ENCODE results near the gene PHOX2A.

Gene PHOX2A

DNA sequence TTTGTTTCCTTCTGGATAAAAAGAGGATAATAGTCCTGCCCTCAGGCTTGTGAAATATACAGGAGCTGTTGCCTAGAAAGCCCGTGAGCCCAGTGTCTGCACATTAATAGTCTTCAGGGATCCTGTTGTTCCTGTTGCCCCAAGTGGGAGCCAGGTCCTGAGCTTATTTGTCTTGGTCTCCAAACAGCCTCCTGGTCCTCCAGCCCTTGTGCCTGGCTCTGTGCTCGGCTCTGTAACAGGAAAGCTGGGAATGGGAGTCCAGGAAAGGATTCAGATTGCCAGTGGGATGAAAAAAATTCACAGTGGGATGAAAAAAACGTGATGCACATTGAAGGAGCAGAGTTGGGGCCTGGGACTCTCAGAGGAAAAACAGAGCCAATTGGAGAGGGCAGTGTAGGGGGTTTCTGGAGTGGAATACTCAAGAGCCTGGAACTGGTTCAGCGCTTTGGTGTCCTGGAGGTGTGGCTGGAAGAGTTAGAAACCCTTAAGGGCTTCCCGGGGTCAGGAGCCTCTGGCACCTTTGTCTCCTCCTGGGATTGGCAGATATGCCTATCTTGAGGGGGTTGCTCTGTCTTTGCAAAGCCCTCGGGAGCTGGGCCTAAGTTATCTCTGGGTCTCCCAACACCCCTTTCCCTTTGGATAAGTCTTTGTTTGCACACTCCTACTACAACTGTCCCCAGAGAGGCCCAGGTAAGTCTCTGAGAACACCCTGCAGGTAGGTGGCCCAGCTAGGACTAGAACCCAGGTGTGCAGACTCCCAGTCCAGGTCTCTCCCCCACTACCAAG is 21.7 kb downstream of the PHOX2A start:
- Histone ChIP-seq H3F3A (ENCODE audit: control insufficient read depth, insufficient read depth) (no peaks in the 10 kb centered on the region), H3K4me2 (ENCODE audit: low read length) (peak overlapping the region; percentile 98), H4K20me1 (ENCODE audit: control insufficient read depth, insufficient read depth, low read depth, low read length) (no peaks in the 10 kb centered on the region), H3K27ac (ENCODE audit: low read depth, low read length) (peak overlapping the region; percentile 87), H3K27me3 (ENCODE audit: control insufficient read depth, low read length) (no peaks in the 10 kb centered on the region), H3K36me3 (ENCODE audit: control insufficient read depth, low read length) (peaks cover 21% of the 10 kb centered on the region), H3K79me2 (ENCODE audit: control insufficient read depth, low read length) (peaks cover 49% of the 10 kb centered on the region), H3K4me1 (ENCODE audit: control insufficient read depth, low read length) (peaks cover 49% of the 10 kb centered on the region), H3K4me3 (ENCODE audit: low read length) (peak overlapping the region; percentile 96), H3K9me3 (ENCODE audit: control insufficient read depth, insufficient read depth, low read length) (no peaks in the 10 kb centered on the region), H3K9me2 (replicated peaks; ENCODE audit: control insufficient read depth, low read length) (no peaks in the 10 kb centered on the region)
- TF ChIP-seq, protein P1, sequence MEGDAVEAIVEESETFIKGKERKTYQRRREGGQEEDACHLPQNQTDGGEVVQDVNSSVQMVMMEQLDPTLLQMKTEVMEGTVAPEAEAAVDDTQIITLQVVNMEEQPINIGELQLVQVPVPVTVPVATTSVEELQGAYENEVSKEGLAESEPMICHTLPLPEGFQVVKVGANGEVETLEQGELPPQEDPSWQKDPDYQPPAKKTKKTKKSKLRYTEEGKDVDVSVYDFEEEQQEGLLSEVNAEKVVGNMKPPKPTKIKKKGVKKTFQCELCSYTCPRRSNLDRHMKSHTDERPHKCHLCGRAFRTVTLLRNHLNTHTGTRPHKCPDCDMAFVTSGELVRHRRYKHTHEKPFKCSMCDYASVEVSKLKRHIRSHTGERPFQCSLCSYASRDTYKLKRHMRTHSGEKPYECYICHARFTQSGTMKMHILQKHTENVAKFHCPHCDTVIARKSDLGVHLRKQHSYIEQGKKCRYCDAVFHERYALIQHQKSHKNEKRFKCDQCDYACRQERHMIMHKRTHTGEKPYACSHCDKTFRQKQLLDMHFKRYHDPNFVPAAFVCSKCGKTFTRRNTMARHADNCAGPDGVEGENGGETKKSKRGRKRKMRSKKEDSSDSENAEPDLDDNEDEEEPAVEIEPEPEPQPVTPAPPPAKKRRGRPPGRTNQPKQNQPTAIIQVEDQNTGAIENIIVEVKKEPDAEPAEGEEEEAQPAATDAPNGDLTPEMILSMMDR (IDR thresholded peaks at IDR 0.05; ENCODE audit: low read depth, low read length, poor library complexity, severe bottlenecking): no peak

DNA sequence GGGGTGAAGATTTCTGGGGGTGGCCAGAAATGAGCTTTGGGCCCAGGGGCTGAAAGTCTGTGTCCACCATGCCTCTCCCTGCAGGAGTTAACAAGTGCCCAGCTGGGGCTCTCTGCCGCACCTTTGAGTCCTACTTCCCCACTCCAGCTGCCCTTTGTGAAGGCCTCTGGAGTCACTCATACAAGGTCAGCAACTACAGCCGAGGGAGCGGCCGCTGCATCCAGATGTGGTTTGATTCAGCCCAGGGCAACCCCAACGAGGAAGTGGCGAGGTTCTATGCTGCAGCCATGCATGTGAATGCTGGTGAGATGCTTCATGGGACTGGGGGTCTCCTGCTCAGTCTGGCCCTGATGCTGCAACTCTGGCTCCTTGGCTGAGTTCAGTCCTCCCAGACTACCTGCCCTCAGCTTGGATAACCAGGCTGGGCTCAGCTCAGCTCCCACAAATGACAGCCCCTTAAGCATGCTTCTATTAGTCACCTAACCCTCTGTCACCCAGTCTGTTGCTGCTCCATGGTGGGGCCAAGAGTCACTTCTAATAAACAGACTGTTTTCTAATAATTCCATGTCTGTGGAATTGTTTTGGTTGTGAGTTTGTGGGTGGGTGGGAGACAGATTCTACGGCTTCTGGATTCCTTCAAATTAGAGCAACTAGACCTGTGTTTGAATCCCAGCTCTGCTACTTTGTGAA is 22.4 kb downstream of the PHOX2A start:
- H3K4me2 ChIP-seq (ENCODE audit: low read length): peak overlapping the region; percentile 98
- H3F3A ChIP-seq (ENCODE audit: control insufficient read depth, insufficient read depth): no peaks in the 10 kb centered on the region
- no peaks in the 10 kb centered on the region for H3K9me3 ChIP-seq (ENCODE audit: control insufficient read depth, insufficient read depth, low read length)
- H3K4me1 ChIP-seq (ENCODE audit: control insufficient read depth, low read length): peaks cover 46% of the 10 kb centered on the region
- H3K27me3 ChIP-seq (ENCODE audit: control insufficient read depth, low read length): no peaks in the 10 kb centered on the region
- H3K4me3 ChIP-seq (ENCODE audit: low read length): peak overlapping the region; percentile 96
- no peaks in the 10 kb centered on the region for H4K20me1 ChIP-seq (ENCODE audit: control insufficient read depth, insufficient read depth, low read depth, low read length)
- no peaks in the 10 kb centered on the region for H3K9me2 ChIP-seq (replicated peaks; ENCODE audit: control insufficient read depth, low read length)
- peaks cover 13% of the 10 kb centered on the region for H3K36me3 ChIP-seq (ENCODE audit: control insufficient read depth, low read length)
- peak overlapping the region; percentile 87 for H3K27ac ChIP-seq (ENCODE audit: low read depth, low read length)
- TF ChIP-seq, protein P1 (IDR thresholded peaks at IDR 0.05; ENCODE audit: low read depth, low read length, poor library complexity, severe bottlenecking): no peak
- TF ChIP-seq EZH2phosphoT487 (IDR thresholded peaks at IDR 0.05; ENCODE audit: borderline replicate concordance, low read length): no peak
- peaks cover 41% of the 10 kb centered on the region for H3K79me2 ChIP-seq (ENCODE audit: control insufficient read depth, low read length)

DNA sequence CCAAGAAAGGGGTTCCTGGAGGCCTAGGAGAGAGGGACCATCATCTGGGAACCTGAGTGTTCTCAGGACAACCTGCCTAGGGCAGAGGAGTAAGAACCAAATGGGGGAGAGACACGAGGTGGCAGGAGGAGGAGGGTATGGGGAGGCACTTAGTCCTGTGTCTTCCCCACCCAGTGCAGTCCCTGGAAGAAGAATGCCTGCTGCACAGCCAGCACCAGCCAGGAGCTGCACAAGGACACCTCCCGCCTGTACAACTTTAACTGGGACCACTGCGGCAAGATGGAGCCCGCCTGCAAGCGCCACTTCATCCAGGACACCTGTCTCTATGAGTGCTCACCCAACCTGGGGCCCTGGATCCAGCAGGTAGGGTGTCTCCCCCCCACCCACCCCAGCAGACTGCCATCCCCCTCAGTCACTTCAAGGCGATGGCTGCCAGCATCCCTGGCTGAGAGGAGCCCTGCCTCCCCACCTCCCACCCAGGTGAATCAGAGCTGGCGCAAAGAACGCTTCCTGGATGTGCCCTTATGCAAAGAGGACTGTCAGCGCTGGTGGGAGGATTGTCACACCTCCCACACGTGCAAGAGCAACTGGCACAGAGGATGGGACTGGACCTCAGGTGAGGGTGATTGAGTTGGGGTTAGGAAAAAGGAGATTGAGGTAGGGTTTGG is 23.1 kb downstream of the PHOX2A start:
- peak overlapping the region; percentile 96 for H3K4me3 ChIP-seq (ENCODE audit: low read length)
- no peak for TF ChIP-seq EZH2phosphoT487 (IDR thresholded peaks at IDR 0.05; ENCODE audit: borderline replicate concordance, low read length)
- TF ChIP-seq, protein P1 (IDR thresholded peaks at IDR 0.05; ENCODE audit: low read depth, low read length, poor library complexity, severe bottlenecking): no peak
- H3K27me3 ChIP-seq (ENCODE audit: control insufficient read depth, low read length): 0 out of 2 replicates have a peak, but pooled peaks cover 3% of the 10 kb centered on the region
- peak overlapping the region; percentile 98 for H3K4me2 ChIP-seq (ENCODE audit: low read length)
- no peaks in the 10 kb centered on the region for H3F3A ChIP-seq (ENCODE audit: control insufficient read depth, insufficient read depth)
- peaks cover 34% of the 10 kb centered on the region for H3K79me2 ChIP-seq (ENCODE audit: control insufficient read depth, low read length)
- peaks cover 40% of the 10 kb centered on the region for H3K4me1 ChIP-seq (ENCODE audit: control insufficient read depth, low read length)
- no peaks in the 10 kb centered on the region for H3K9me3 ChIP-seq (ENCODE audit: control insufficient read depth, insufficient read depth, low read length)
- H3K27ac ChIP-seq (ENCODE audit: low read depth, low read length): peak overlapping the region; percentile 87
- H3K9me2 ChIP-seq (replicated peaks; ENCODE audit: control insufficient read depth, low read length): no peaks in the 10 kb centered on the region
- H3K36me3 ChIP-seq (ENCODE audit: control insufficient read depth, low read length): peaks cover 10% of the 10 kb centered on the region; the same call in 1 of the 2 replicates
- H4K20me1 ChIP-seq (ENCODE audit: control insufficient read depth, insufficient read depth, low read depth, low read length): no peaks in the 10 kb centered on the region
